GM23338 (cell line): ENCODE results near the gene YLPM1. TPM values are rescaled to one million over a fixed set of nuclear protein-coding genes. Genes with fewer than 3 reads are reported as not detected.

ENCODE experiments used
- ATAC-seq: fragments of 200-7000 bp; cut with Tn5 transposase; 3 replicates; pipeline ENCODE4 v1.9.1; 2020
- DNase-seq: peaks from one replicate; pipeline ENCODE4 v3.0.0-alpha.2; 2015; ENCODE audit warnings: low spot score
- H2AFZ ChIP-seq: fragments of 200-600 bp; sonication (generic); 2 replicates; pipeline ENCODE4 v1.8.0; 2016; ENCODE audit warnings: antibody characterized with exemption, mild to moderate bottlenecking, moderate library complexity
- H3F3A ChIP-seq: fragments of 200-600 bp; sonication (generic); replicated peaks from 2 replicates; pipeline ENCODE4 v1.8.0; 2017; ENCODE audit warnings: antibody characterized with exemption, mixed run types, low read depth
- H3K27ac ChIP-seq: fragments of 200-600 bp; sonication (generic); 2 replicates; pipeline ENCODE4 v1.6.1; 2016; ENCODE audit warnings: low read depth
- H3K27me3 ChIP-seq: fragments of 200-600 bp; sonication (generic); 2 replicates; pipeline ENCODE4 v1.8.0; 2016; ENCODE audit warnings: mild to moderate bottlenecking, mixed run types, moderate library complexity; ENCODE audit not compliant: insufficient read depth
- H3K36me3 ChIP-seq: fragments of 200-600 bp; sonication (generic); 2 replicates; pipeline ENCODE4 v1.8.0; 2016; ENCODE audit warnings: mild to moderate bottlenecking; ENCODE audit not compliant: insufficient read depth
- H3K4me1 ChIP-seq: fragments of 200-600 bp; sonication (generic); 2 replicates; pipeline ENCODE4 v1.8.0; 2016; ENCODE audit warnings: mild to moderate bottlenecking, moderate library complexity; ENCODE audit not compliant: insufficient read depth
- H3K4me2 ChIP-seq: fragments of 200-600 bp; sonication (generic); 2 replicates; pipeline ENCODE4 v1.7.1; 2017; ENCODE audit warnings: mixed run types
- H3K4me3 ChIP-seq: fragments of 200-600 bp; sonication (generic); 2 replicates; pipeline ENCODE4 v1.6.1; 2016; ENCODE audit warnings: mixed run types
- H3K79me2 ChIP-seq: fragments of 200-600 bp; sonication (generic); replicated peaks from 2 replicates; pipeline ENCODE4 v1.8.0; 2017; ENCODE audit warnings: mild to moderate bottlenecking; ENCODE audit not compliant: insufficient read depth
- H3K9me2 ChIP-seq: fragments of 200-600 bp; sonication (generic); 2 replicates; pipeline ENCODE4 v1.8.0; 2017; ENCODE audit not compliant: insufficient read depth
- H4K20me1 ChIP-seq: fragments of 200-600 bp; sonication (generic); replicated peaks from 2 replicates; pipeline ENCODE4 v1.8.0; 2017; ENCODE audit warnings: mild to moderate bottlenecking; ENCODE audit not compliant: insufficient read depth
- H3K27ac Mint-ChIP-seq: 2 replicates; pipeline ENCODE4 v1.8.0; 2020; ENCODE audit warnings: inconsistent platforms, mild to moderate bottlenecking, moderate library complexity, mixed read lengths
- H3K27me3 Mint-ChIP-seq: 3 replicates; pipeline ENCODE4 v1.8.0; 2022; ENCODE audit warnings: low read depth, mild to moderate bottlenecking, moderate library complexity, mixed read lengths, inconsistent platforms; ENCODE audit not compliant: insufficient read depth, poor library complexity
- H3K36me3 Mint-ChIP-seq: 3 replicates; pipeline ENCODE4 v1.8.0; 2021; ENCODE audit warnings: low read depth, mild to moderate bottlenecking, inconsistent platforms, moderate library complexity, mixed read lengths
- H3K4me1 Mint-ChIP-seq: 3 replicates; pipeline ENCODE4 v1.8.0; 2020; ENCODE audit warnings: mild to moderate bottlenecking, inconsistent platforms, mixed read lengths
- H3K4me3 Mint-ChIP-seq: 3 replicates; pipeline ENCODE4 v1.8.0; 2021; ENCODE audit warnings: moderate library complexity, mild to moderate bottlenecking, inconsistent platforms, mixed read lengths
- H3K9me3 Mint-ChIP-seq: 3 replicates; pipeline ENCODE4 v1.8.0; 2020; ENCODE audit warnings: moderate library complexity, mild to moderate bottlenecking, inconsistent platforms, mixed read lengths
- POLR2AphosphoS5 ChIP-seq: IDR thresholded peaks from 2 replicates; pipeline ENCODE4 v1.6.1; 2016; ENCODE audit warnings: antibody characterized with exemption, low read depth
- STAT1 ChIP-seq: IDR thresholded peaks from one replicate; pipeline ENCODE4 v1.6.1; 2016; ENCODE audit warnings: antibody characterized with exemption; ENCODE audit not compliant: unreplicated experiment
- ZNF114 ChIP-seq: fragments of 250-450 bp; sonication (Bioruptor Pico); IDR thresholded peaks from 2 replicates; pipeline ENCODE4 v1.5.0; 2020; ENCODE audit warnings: mild to moderate bottlenecking, moderate library complexity
- ZNF331 ChIP-seq: fragments of 250-450 bp; sonication (Bioruptor Pico); IDR thresholded peaks from 2 replicates; pipeline ENCODE4 v1.5.0; 2020; ENCODE audit warnings: low read depth, mild to moderate bottlenecking, moderate library complexity
- polyA plus RNA-seq: library from polyadenylated mRNA; unstranded; fragments of >200 nt; fragmentation: Nextera tagmentation; extraction: Ambion mirVana; gene quantifications from 2 replicates; pipeline ENCODE4 v1.2.1, GENCODE V29; 2016
- total RNA-seq: library from RNA; depleted of rRNA; stranded (reverse); fragments of >200 nt; shearing (Covaris generic); gene quantifications from 2 replicates; pipeline ENCODE4 v1.2.3, GENCODE V29; 2014
- TF ChIP-seq, protein P1 (sequence below), 2 experiments: fragments of 200-600 bp in 1 of 2; sonication (generic) in 1 of 2; conservative IDR thresholded peaks; 2 replicates each; pipeline versions ENCODE4 v1.5.1 to v1.6.1; 2016 to 2017; ENCODE audit warnings: antibody characterized with exemption in 2 of 2, low read depth in 2 of 2, mild to moderate bottlenecking in 2 of 2, moderate library complexity in 1 of 2

Gene YLPM1
- total and polyA plus RNA-seq, 2 experiments from 2014 or later = 39.2 to 58.4 TPM

DNA sequence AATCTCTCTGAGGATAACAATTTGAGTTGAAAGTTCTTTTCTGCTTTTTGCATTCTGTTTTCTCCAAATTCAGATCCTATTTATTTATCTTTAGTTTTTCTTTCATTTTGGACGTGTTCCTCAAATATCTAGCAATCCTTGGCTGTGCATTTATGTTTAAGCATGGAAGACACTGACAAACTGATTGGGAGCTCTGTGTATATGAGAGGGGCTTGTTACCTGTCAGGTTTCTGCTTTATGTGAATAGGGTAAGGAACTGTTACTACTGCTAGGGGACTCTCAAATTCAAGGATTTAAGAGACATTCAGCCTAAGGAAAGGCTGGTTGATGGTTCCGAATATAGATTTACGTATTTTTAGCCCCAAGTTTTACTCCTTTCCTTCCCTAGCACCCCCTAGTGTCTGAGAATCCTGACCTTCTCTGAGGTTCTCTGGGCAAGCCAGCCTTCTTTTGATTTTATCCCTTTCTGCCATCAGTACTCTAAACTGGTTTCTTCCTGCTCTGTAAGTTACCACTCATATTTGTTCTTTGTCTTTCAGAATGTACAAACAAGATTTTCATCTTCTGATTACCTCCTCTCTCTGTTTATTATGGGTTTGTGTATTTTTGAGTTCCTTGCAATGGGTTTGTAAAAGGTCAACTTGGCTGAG lies 30.5 kb downstream of the YLPM1 start:
- Mint-ChIP-seq H3K4me1 (peaks cover 37% of the 10 kb centered on the region), H3K27me3 (no peaks in the 10 kb centered on the region), H3K27ac (peak overlapping the region; percentile 88), H3K4me3 (no peak overlapping the region; the same call in 2 of the 3 replicates), H3K36me3 (peaks cover 17% of the 10 kb centered on the region), H3K9me3 (no peaks in the 10 kb centered on the region)
- Histone ChIP-seq H3K27me3 (no peaks in the 10 kb centered on the region), H3K4me1 (peaks cover 31% of the 10 kb centered on the region), H3K27ac (0 out of 2 replicates have a peak overlapping the region, but pooled peaks have one; percentile 10), H3K9me2 (no peaks in the 10 kb centered on the region), H3K4me2 (peak overlapping the region; percentile 30), H2AFZ (no peak overlapping the region), H4K20me1 (no peaks in the 10 kb centered on the region; the same call in none of the 2 replicates), H3K4me3 (0 out of 2 replicates have a peak overlapping the region, but pooled peaks have one; percentile 5), H3K79me2 (peaks cover 67% of the 10 kb centered on the region), H3K36me3 (peaks cover 6% of the 10 kb centered on the region), H3F3A (no peaks in the 10 kb centered on the region)
- TF ChIP-seq, protein P1, sequence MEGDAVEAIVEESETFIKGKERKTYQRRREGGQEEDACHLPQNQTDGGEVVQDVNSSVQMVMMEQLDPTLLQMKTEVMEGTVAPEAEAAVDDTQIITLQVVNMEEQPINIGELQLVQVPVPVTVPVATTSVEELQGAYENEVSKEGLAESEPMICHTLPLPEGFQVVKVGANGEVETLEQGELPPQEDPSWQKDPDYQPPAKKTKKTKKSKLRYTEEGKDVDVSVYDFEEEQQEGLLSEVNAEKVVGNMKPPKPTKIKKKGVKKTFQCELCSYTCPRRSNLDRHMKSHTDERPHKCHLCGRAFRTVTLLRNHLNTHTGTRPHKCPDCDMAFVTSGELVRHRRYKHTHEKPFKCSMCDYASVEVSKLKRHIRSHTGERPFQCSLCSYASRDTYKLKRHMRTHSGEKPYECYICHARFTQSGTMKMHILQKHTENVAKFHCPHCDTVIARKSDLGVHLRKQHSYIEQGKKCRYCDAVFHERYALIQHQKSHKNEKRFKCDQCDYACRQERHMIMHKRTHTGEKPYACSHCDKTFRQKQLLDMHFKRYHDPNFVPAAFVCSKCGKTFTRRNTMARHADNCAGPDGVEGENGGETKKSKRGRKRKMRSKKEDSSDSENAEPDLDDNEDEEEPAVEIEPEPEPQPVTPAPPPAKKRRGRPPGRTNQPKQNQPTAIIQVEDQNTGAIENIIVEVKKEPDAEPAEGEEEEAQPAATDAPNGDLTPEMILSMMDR (conservative IDR thresholded peaks at IDR 0.05; ENCODE audit: low read depth in 2 of 2) = peak; percentile 55 to 60
- TF ChIP-seq STAT1 = no peak
- no peak for TF ChIP-seq ZNF114 (CRISPR knock-in tag)
- no peak for TF ChIP-seq POLR2AphosphoS5
- DNase-seq (peak; percentile 60), ATAC-seq (peak; percentile 67)

DNA sequence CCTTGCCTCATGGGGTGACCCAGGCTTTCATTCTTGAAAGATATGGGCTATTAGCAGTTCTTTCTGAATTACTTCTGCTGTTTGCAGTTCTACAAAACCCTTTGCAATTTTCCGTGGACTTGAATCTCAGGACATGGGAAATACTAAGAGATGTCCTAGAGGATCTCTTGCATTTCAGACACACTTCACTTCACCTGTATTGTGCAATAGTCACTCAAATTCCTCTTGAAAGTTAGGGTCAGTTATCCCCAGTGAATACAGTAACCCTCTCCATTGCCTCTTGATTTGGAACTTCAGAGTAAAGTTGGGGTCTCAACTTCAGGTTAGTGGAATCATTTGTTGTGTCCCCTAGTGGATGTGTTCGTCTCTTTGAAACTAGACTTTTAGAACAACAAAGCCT lies 31.8 kb downstream of the YLPM1 start:
- no peak overlapping the region for H2AFZ ChIP-seq
- peaks cover 16% of the 10 kb centered on the region for H3K36me3 Mint-ChIP-seq
- H3K4me2 ChIP-seq = no peak overlapping the region
- H3K4me3 Mint-ChIP-seq = no peak overlapping the region
- TF ChIP-seq, protein P1 (conservative IDR thresholded peaks at IDR 0.05; ENCODE audit: low read depth in 2 of 2) = no peak
- TF ChIP-seq ZNF331 (CRISPR knock-in tag) = no peak
- peaks cover 37% of the 10 kb centered on the region for H3K4me1 Mint-ChIP-seq
- no peak for ATAC-seq
- H4K20me1 ChIP-seq = no peaks in the 10 kb centered on the region; the same call in none of the 2 replicates
- DNase-seq = no peak
- H3K27me3 ChIP-seq = no peaks in the 10 kb centered on the region
- no peak overlapping the region for H3K4me3 ChIP-seq
- no peaks in the 10 kb centered on the region for H3K9me2 ChIP-seq
- H3K4me1 ChIP-seq = peaks cover 31% of the 10 kb centered on the region
- H3K27ac Mint-ChIP-seq = no peak overlapping the region
- peaks cover 54% of the 10 kb centered on the region for H3K79me2 ChIP-seq
- no peaks in the 10 kb centered on the region for H3K27me3 Mint-ChIP-seq
- H3F3A ChIP-seq = no peaks in the 10 kb centered on the region
- H3K9me3 Mint-ChIP-seq = no peaks in the 10 kb centered on the region
- H3K36me3 ChIP-seq = peaks cover 6% of the 10 kb centered on the region
- H3K27ac ChIP-seq = no peak overlapping the region; the same call in 1 of the 2 replicates
